HG02852 (cell line): ENCODE data around the gene PMM2.
"Not testable (repeated sequence)": the region's sequence is repeated elsewhere in the genome, so short reads cannot be mapped to it uniquely, and the experiment has no call there.

ENCODE experiments used
- ATAC-seq: cut with Tn5 transposase; IDR thresholded peaks from one replicate; pipeline ENCODE4 v1.9.1; 2021; ENCODE audit warnings: mild to moderate bottlenecking, moderate library complexity; ENCODE audit not compliant: unreplicated experiment

The PMM2 gene

GRCh38 chr16:8781797-8782196 lies 15.8 kb upstream of the PMM2 start:
- ATAC-seq = no peak

DNA sequence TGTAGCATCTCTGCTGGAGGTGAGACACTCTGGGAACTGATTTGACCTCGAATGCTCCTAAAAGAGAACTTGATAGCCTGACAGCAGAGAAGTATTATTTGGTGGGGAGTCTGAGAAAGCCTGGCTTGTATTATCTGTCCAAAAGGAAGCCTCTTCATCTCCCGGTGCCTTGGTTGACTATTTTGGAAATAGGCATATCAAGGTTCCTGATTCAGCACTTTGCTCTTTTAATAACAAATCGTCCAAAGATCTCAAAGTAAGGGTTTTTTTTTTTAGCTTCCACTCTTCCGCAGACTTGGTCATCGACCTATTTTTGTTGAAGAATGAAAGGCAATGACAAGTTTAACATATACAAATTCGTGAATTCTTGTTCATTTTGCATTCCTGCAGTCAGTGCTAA lies 15.0 kb upstream of the PMM2 start:
- no peak for ATAC-seq

GRCh38 chr16:8785408-8785807 lies 12.2 kb upstream of the PMM2 start:
- no peak for ATAC-seq

GRCh38 chr16:8786316-8786715 lies 11.3 kb upstream of the PMM2 start:
- not testable (repeated sequence) for ATAC-seq

DNA sequence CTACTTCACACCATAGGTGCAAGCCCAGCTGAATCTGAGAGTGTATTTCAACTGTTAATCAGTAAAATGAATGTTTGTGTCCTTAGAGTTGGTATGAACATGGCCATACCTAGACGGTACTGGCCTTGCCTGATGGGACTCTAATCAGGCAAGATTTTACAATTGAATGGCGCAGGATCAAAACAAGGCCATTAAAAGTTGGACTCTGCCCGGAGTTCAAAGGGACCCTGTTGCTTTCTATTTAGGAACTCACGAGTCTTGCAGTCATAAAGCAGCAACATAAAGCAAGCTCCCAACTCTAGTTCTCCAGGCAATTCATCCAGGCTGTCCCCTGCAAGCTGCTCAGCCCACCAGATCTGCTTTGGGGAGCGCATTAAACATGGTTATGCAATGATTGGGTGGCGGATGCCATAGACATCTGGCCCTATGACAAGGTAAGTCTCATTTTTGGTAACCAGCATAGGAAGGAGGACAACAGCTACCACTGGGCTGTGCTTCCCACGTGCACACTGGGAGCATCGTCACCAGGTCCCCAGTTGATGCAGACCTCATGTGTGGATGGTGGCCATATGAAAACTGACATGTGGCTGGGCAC lies 9.0 kb upstream of the PMM2 start:
- no peak for ATAC-seq

DNA sequence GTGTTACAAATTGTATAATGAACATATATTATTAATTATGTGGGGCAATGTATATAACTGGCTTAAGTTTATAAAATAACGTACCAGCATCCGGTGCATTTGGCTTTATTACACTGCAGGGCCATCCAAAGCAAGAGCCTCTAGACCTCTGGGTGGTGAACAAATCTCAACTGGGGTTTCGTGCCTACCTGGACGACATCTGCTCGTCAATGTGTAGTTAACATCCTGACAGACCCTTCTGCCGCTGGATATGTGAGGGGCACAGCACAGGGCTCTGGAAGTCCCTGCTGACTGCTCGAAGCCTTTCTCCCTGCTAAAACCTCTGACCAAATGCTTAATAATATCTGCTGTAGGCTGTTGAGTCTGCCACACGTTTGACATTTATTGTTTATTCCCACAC lies 2.5 kb upstream of the PMM2 start:
- no peak for ATAC-seq

- no peak for ATAC-seq
Measured at GRCh38 chr16:8795818-8796217, 1.8 kb upstream of the PMM2 start.

GRCh38 chr16:8796469-8797363 lies 923 bp upstream of the PMM2 start:
- ATAC-seq = no peak

- ATAC-seq = peak; percentile 4
Measured at GRCh38 chr16:8798174-8798527, 512 bp downstream of the PMM2 start.

DNA sequence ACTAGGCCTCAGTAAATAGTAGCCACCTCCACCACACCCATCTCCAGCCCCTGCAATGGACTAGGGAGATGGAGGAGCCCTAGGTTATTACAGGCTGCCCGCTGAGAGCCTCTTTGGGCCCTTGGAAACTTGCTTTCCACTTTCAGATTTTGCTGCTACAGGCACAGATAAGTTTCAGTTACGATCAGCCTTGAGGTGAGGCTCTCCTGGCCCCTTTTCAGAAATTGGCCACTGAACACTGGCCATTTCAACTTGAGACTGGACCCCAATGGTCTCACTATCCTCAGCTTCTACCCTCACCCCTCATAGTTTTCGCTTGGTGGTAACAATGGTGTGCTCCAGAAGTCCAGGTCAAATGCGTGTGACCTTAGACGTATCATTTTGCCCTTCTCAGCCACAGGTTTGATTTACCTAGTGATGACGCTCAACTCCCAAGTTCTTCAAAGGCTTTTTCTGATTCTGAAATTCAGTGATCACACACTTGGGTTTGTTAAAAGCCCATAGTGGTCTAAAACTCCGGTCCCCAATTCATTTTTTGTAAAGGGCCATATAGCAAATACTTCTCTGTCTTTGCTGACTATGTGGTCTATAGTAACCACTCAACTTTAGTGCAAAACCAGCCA lies 1.0 kb downstream of the PMM2 start:
- no peak for ATAC-seq

DNA sequence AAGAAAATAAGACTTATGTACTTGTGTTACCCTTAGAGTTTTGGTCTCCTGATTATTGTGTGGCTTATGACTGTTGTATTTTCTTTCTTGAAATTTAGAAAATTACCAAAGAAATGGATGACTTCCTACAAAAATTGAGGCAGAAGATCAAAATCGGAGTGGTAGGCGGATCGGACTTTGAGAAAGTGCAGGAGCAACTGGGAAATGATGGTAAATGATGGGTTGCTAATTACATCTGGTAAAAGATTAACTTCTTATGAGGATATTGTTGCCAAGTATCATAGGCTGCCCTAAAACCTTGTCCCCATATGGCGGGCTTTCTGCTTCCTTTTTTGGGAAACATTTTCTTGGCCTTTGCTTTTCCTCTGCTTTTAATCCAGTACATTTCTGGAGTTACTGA lies 4.1 kb downstream of the PMM2 start:
- ATAC-seq = no peak

- ATAC-seq = not testable (repeated sequence)
Measured at GRCh38 chr16:8803733-8804132, 6.1 kb downstream of the PMM2 start.

DNA sequence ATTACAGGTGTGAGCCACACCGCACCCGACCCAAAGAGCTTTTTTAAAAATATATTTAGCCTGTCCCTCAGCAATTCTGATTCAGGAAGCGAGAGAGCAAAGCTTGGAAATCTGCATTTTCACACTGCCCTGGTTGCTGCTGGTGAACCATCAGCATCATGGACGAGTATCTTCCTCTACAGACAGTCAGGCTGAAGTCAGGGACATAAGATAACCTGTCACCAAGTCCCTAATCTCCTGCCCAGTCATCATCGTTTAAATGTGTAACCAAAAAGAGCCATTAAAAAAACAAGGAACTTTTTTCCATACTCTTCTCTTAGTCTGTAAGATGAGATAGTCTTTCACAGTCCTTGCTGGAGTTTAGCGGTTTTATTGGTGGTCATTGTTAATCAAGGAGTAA lies 6.7 kb downstream of the PMM2 start:
- ATAC-seq = no peak

DNA sequence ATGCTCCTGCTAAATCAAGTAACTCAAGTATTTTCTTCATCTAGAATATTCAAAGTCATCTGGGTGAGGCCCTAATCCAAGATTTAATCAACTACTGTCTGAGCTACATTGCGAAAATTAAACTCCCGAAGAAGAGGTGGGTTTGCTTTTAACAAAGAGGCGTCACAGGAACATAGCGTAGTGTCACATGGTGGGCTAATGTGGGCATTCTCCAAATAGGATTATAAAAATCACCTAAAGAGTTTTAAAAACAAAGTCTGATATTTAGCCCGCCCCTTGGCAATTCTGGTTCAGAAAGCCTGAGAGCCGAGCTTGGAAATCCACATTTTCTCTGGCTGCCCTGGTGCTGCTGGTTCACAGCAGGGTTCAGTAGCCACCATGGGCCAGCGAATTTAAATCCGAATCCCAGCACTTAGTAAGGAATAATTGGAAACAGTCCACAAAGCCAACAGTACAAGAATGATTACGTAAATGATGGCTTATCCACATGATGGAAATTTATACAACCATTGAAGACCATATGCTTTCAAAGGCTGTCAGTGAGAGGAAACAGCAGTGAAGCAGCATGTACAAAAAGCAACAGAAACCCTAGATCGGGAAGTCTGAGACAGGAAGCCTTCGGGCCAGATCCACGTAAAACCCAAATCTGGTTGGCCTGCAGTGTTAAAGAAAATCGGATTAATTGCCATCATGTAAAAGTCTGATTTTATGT lies 8.8 kb downstream of the PMM2 start:
- no peak for ATAC-seq

- no peak for ATAC-seq
Measured at GRCh38 chr16:8807189-8807588, 9.6 kb downstream of the PMM2 start.

DNA sequence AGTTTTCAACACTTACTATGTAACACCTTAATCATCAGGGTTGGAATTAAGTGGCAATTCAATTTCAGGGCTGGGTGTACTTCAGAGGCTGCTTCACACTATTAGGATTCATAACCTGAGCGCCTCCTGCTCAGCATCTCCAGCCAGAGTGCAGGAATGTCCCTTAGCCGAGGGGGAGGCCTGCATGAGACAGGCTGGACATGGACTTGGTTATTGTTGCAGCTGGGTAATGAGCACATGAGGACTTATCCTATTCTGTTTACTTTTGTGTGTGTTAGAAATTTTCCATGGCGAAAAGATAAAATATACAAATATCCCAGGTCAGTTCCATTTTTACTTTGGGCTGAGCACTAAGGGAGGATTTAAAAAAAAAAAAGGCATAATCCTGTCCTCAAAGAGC lies 10.4 kb downstream of the PMM2 start:
- no peak for ATAC-seq

DNA sequence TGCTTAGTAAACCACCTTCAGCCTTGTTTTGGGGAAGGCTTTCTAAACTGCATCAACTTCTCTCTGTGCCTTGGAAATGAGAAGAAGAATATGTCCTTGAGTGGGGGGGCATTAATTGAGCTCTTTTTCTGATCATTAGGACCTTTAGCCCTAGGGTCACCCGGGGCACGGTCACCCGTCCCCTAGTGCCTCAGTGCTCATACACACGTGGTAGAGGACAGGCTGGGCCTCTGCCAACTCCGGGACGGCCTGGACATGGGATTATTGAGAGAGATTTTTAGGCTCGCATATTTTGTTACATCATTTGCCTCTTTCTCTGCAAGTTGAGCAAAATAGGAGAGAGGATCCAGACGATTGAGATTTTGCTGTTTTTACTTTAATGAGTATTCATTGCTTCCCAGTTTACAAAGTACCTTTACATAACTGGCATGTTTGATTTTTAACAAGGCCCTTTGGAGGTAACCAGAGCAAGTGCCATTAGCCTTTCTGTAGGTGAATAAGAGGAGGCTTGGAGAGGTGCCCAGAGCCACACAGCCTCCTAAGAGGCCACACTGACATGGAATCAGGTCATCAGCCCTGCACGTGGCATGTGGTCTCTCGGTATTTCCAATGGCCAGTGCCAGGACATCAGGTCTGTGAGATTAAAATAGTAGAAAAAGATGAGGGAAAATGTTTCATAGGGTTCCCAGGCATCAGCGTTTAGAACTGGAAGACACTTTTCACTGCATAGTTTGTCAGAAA lies 11.1 kb downstream of the PMM2 start:
- no peak for ATAC-seq

GRCh38 chr16:8812162-8812843 lies 14.7 kb downstream of the PMM2 start:
- no peak for ATAC-seq

DNA sequence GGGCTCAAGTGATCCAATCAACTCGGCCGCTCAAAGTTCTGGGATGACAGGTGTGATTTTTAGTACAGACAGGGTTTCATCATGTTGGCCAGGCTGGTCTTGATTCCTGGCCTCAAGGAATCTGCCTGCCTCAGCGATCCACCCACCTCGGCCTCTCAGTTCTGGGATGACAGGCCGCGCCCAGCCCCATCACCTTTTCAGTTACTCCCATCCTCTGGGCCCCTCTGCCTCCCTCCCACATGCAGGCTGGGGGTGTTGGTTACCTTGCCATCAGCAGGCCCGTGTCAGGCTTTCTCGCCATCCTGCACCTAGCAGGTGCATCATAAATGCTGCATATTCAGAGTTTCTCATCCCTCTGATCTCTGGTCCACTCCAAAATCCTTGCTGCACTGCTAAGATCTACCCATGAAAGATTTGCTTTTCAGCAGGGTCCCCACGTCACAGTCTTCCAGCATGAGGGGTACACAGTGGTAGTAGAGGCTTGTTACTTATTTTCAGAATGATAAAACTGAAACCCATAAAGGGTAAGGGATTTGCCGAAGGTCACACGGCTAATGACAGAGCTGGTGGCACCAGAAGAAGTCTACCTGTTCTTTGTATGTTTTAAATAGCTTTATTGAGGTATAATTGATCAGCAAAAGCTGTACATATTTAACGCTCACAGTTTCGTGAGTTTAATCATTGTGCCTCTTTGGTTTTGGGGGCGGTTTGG lies 16.6 kb downstream of the PMM2 start:
- ATAC-seq = no peak
